ENCODE results near the gene APOLD1. TPM values are rescaled to one million over a fixed set of nuclear protein-coding genes. Genes with fewer than 3 reads are reported as not detected.
"Not testable (repeated sequence)": the region's sequence is repeated elsewhere in the genome, so short reads cannot be mapped to it uniquely, and the experiment has no call there.

APOLD1 gene
- polyA plus RNA-seq, 4 donors = 0.22 to 29.9 (median 4.8) TPM

DNA sequence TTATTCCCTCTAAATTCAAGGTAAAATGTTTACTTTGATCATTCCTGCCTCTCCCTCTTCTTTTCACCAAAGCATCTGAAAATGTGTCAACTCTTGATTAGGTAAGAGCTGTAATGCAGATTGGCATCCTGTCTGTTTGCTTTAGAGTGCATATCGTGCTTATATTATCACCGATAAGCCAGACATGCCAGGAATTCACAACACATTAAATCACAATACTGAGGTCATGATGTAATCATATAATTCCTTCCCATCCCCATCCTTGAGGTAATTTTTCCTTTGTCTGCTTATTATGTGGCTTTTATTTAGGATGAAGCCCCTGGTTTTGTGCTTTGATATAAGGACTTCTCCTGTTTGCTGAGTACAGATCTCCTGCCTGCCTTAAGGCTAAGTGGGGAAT lies 37.8 kb downstream of the APOLD1 start:
- H3K27ac ChIP-seq (ENCODE audit: low read depth in 1 of 3, low read length in 2 of 3) = no peak overlapping the region
- 61 to 76% (median 64%) methylated on average over 2 of the region's 2 CpGs for WGBS, 3 donors
- no peaks in the 10 kb centered on the region for H3K9me3 ChIP-seq (ENCODE audit: control insufficient read depth in 2 of 2, insufficient read depth in 1 of 2, low read depth in 1 of 2, low read length in 1 of 2)
- no peaks in the 10 kb centered on the region for H3K27me3 ChIP-seq (ENCODE audit: control insufficient read depth in 3 of 3, insufficient read depth in 3 of 3, low read length in 3 of 3)
- DNase-seq = no peak
- H3K36me3 ChIP-seq (ENCODE audit: control insufficient read depth in 3 of 3, insufficient read depth in 2 of 3, low read depth in 1 of 3, low read length in 3 of 3) = peaks cover 21 to 39% (median 26%) of the 10 kb centered on the region in 3 donors
- H3K4me3 ChIP-seq (ENCODE audit: low read depth in 1 of 3, low read length in 3 of 3) = no peak overlapping the region
- no peak for FAIRE-seq
- H3K4me1 ChIP-seq (ENCODE audit: control insufficient read depth in 3 of 3, insufficient read depth in 2 of 3, low read depth in 1 of 3, low read length in 2 of 3) = no peaks in the 10 kb centered on the region

GRCh38 chr12:12823811-12824210 lies 38.4 kb downstream of the APOLD1 start:
- Histone ChIP-seq H3K4me1 (ENCODE audit: control insufficient read depth in 3 of 3, insufficient read depth in 2 of 3, low read depth in 1 of 3, low read length in 2 of 3) (no peaks in the 10 kb centered on the region), H3K36me3 (ENCODE audit: control insufficient read depth in 3 of 3, insufficient read depth in 2 of 3, low read depth in 1 of 3, low read length in 3 of 3) (peaks cover 21 to 39% (median 27%) of the 10 kb centered on the region in 3 donors), H3K4me3 (ENCODE audit: low read depth in 1 of 3, low read length in 3 of 3) (no peak overlapping the region), H3K27ac (ENCODE audit: low read depth in 1 of 3, low read length in 2 of 3) (no peak overlapping the region), H3K27me3 (ENCODE audit: control insufficient read depth in 3 of 3, insufficient read depth in 3 of 3, low read length in 3 of 3) (no peaks in the 10 kb centered on the region), H3K9me3 (ENCODE audit: control insufficient read depth in 2 of 2, insufficient read depth in 1 of 2, low read depth in 1 of 2, low read length in 1 of 2) (no peaks in the 10 kb centered on the region)
- FAIRE-seq = no peak
- WGBS, 3 donors = 97 to 98% (median 98%) methylated on average over 5 of the region's 5 CpGs
- no peak for DNase-seq

DNA sequence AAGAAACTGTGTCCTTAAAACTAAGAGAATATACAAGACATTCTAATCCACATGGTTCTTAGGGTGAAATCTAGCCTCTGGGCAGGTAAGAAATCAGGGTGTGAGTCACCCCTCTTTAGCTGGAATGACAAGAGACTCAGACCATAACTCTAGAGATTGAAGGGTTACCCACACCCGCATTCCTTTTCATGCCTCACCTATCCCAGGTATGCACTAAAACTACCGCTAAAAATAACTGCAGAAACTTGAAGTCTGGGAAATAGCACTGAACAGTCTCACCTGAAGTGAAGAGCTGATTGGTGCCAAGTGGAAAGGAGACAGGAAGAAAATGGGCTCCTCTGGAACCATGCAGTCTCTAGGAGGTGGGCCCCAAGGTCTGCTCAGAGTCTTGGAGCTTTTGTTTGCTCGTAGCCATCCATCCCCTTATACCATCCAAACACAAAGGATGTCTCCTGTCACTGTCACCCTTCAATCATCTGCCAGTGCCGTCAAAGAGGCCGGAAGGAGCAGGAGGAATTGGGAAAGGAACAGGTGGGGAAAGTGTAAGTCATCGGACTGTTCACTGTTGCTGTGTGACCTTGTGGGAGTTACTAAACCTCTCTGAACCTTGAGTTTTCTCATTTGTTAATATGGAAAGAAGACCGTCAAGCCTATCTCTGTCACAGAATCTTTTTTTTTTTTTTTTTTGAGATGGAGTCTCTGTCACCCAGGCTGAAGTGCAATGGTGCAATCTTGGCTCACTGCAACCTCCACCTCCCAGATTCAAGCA lies 50.1 kb downstream of the APOLD1 start:
- 63 to 79% (median 67%) methylated on average over 7 of the region's 7 CpGs for WGBS, 3 donors
- Histone ChIP-seq H3K4me1 (ENCODE audit: control insufficient read depth in 3 of 3, insufficient read depth in 2 of 3, low read depth in 1 of 3, low read length in 2 of 3) (peaks cover 5 to 52% (median 7%) of the 10 kb centered on the region in 3 donors), H3K4me3 (ENCODE audit: low read depth in 1 of 3, low read length in 3 of 3) (no peak overlapping the region), H3K27me3 (ENCODE audit: control insufficient read depth in 3 of 3, insufficient read depth in 3 of 3, low read length in 3 of 3) (no peaks in the 10 kb centered on the region), H3K36me3 (ENCODE audit: control insufficient read depth in 3 of 3, insufficient read depth in 2 of 3, low read depth in 1 of 3, low read length in 3 of 3) (peaks cover 6 to 33% (median 6%) of the 10 kb centered on the region in 3 donors), H3K9me3 (ENCODE audit: control insufficient read depth in 2 of 2, insufficient read depth in 1 of 2, low read depth in 1 of 2, low read length in 1 of 2) (no peaks in the 10 kb centered on the region), H3K27ac (ENCODE audit: low read depth in 1 of 3, low read length in 2 of 3) (peak overlapping the region; percentile 46 to 91 (median 89))
- no peak for FAIRE-seq
- peak; percentile 74 to 87 for DNase-seq

- peak; percentile 62 to 86 for DNase-seq
- H3K27me3 ChIP-seq (ENCODE audit: control insufficient read depth in 3 of 3, insufficient read depth in 3 of 3, low read length in 3 of 3) = no peaks in the 10 kb centered on the region
- no peak for FAIRE-seq
- 19 to 65% (median 29%) methylated on average over 6 of the region's 6 CpGs for WGBS, 3 donors
- H3K4me3 ChIP-seq (ENCODE audit: low read depth in 1 of 3, low read length in 3 of 3) = no peak overlapping the region
- H3K27ac ChIP-seq (ENCODE audit: low read depth in 1 of 3, low read length in 2 of 3) = peak overlapping the region; percentile 40 to 89 (median 48)
- peaks cover 3 to 26% (median 6%) of the 10 kb centered on the region in 3 donors for H3K36me3 ChIP-seq (ENCODE audit: control insufficient read depth in 3 of 3, insufficient read depth in 2 of 3, low read depth in 1 of 3, low read length in 3 of 3)
- H3K4me1 ChIP-seq (ENCODE audit: control insufficient read depth in 3 of 3, insufficient read depth in 2 of 3, low read depth in 1 of 3, low read length in 2 of 3) = peaks cover 5 to 52% (median 7%) of the 10 kb centered on the region in 3 donors
- no peaks in the 10 kb centered on the region for H3K9me3 ChIP-seq (ENCODE audit: control insufficient read depth in 2 of 2, insufficient read depth in 1 of 2, low read depth in 1 of 2, low read length in 1 of 2)
Measured at GRCh38 chr12:12836571-12836970, 51.1 kb downstream of the APOLD1 start.

GRCh38 chr12:12837025-12837812 lies 51.8 kb downstream of the APOLD1 start:
- WGBS, 3 donors = 52 to 58% (median 56%) methylated on average over 15 of the region's 15 CpGs
- Histone ChIP-seq H3K9me3 (ENCODE audit: control insufficient read depth in 2 of 2, insufficient read depth in 1 of 2, low read depth in 1 of 2, low read length in 1 of 2) (no peaks in the 10 kb centered on the region), H3K27me3 (ENCODE audit: control insufficient read depth in 3 of 3, insufficient read depth in 3 of 3, low read length in 3 of 3) (no peaks in the 10 kb centered on the region), H3K4me1 (ENCODE audit: control insufficient read depth in 3 of 3, insufficient read depth in 2 of 3, low read depth in 1 of 3, low read length in 2 of 3) (peaks cover 5 to 52% (median 7%) of the 10 kb centered on the region in 3 donors), H3K27ac (ENCODE audit: low read depth in 1 of 3, low read length in 2 of 3) (peak overlapping the region; percentile 61 to 89 (median 87)), H3K36me3 (ENCODE audit: control insufficient read depth in 3 of 3, insufficient read depth in 2 of 3, low read depth in 1 of 3, low read length in 3 of 3) (peaks cover 0 to 20% (median 6%) of the 10 kb centered on the region in 3 donors), H3K4me3 (ENCODE audit: low read depth in 1 of 3, low read length in 3 of 3) (no peak overlapping the region)
- FAIRE-seq = no peak
- peak; percentile 77 to 81 for DNase-seq

DNA sequence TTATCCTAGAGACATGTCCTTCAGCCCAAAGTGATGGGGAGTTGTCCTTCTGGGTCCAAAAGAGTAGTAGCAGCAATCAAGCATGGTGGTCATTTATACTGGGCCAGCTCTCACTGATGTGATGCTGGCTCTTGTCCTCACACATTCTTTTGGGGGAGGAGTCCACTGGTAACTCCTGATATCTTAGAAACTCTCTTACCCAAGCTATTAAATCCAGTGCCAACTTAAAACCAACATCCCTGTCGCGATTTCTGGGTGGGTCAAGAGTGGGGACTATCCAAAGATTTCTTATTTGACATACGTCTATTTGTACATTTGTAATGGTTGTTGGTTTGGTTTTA lies 52.3 kb downstream of the APOLD1 start:
- Histone ChIP-seq H3K36me3 (ENCODE audit: control insufficient read depth in 3 of 3, insufficient read depth in 2 of 3, low read depth in 1 of 3, low read length in 3 of 3) (peaks cover 0 to 15% (median 3%) of the 10 kb centered on the region in 3 donors), H3K27ac (ENCODE audit: low read depth in 1 of 3, low read length in 2 of 3) (peak overlapping the region in 2 of 3 donors; percentile 61 to 87), H3K4me3 (ENCODE audit: low read depth in 1 of 3, low read length in 3 of 3) (no peak overlapping the region), H3K4me1 (ENCODE audit: control insufficient read depth in 3 of 3, insufficient read depth in 2 of 3, low read depth in 1 of 3, low read length in 2 of 3) (peaks cover 5 to 52% (median 7%) of the 10 kb centered on the region in 3 donors), H3K9me3 (ENCODE audit: control insufficient read depth in 2 of 2, insufficient read depth in 1 of 2, low read depth in 1 of 2, low read length in 1 of 2) (no peaks in the 10 kb centered on the region), H3K27me3 (ENCODE audit: control insufficient read depth in 3 of 3, insufficient read depth in 3 of 3, low read length in 3 of 3) (no peaks in the 10 kb centered on the region)
- WGBS, 3 donors = 86 to 99% (median 94%) methylated on average over 3 of the region's 3 CpGs
- DNase-seq (peak in 1 of 2 donors; percentile 8), FAIRE-seq (no peak)

GRCh38 chr12:12839003-12839395 lies 53.5 kb downstream of the APOLD1 start:
- Histone ChIP-seq H3K9me3 (ENCODE audit: control insufficient read depth in 2 of 2, insufficient read depth in 1 of 2, low read depth in 1 of 2, low read length in 1 of 2) (no peaks in the 10 kb centered on the region), H3K27ac (ENCODE audit: low read depth in 1 of 3, low read length in 2 of 3) (no peak overlapping the region), H3K4me3 (ENCODE audit: low read depth in 1 of 3, low read length in 3 of 3) (no peak overlapping the region), H3K27me3 (ENCODE audit: control insufficient read depth in 3 of 3, insufficient read depth in 3 of 3, low read length in 3 of 3) (no peaks in the 10 kb centered on the region), H3K4me1 (ENCODE audit: control insufficient read depth in 3 of 3, insufficient read depth in 2 of 3, low read depth in 1 of 3, low read length in 2 of 3) (peaks cover 5 to 52% (median 7%) of the 10 kb centered on the region in 3 donors), H3K36me3 (ENCODE audit: control insufficient read depth in 3 of 3, insufficient read depth in 2 of 3, low read depth in 1 of 3, low read length in 3 of 3) (peaks cover 0 to 6% (median 0%) of the 10 kb centered on the region in 3 donors)
- no peak for FAIRE-seq
- no peak for DNase-seq
- WGBS, 3 donors = 47 to 80% (median 69%) methylated on average over 1 of the region's 1 CpG

- Histone ChIP-seq H3K27ac (ENCODE audit: low read depth in 1 of 3, low read length in 2 of 3) (peak overlapping the region; percentile 27 to 62 (median 41)), H3K4me1 (ENCODE audit: control insufficient read depth in 3 of 3, insufficient read depth in 2 of 3, low read depth in 1 of 3, low read length in 2 of 3) (peaks cover 5 to 52% (median 7%) of the 10 kb centered on the region in 3 donors)
- not testable (repeated sequence) for H3K27me3 ChIP-seq (ENCODE audit: control insufficient read depth in 3 of 3, insufficient read depth in 3 of 3, low read length in 3 of 3); FAIRE-seq; H3K9me3 ChIP-seq (ENCODE audit: control insufficient read depth in 2 of 2, insufficient read depth in 1 of 2, low read depth in 1 of 2, low read length in 1 of 2); H3K4me3 ChIP-seq (ENCODE audit: low read depth in 1 of 3, low read length in 3 of 3); H3K36me3 ChIP-seq (ENCODE audit: control insufficient read depth in 3 of 3, insufficient read depth in 2 of 3, low read depth in 1 of 3, low read length in 3 of 3); DNase-seq
- 76 to 88% (median 83%) methylated on average over 10 of the region's 10 CpGs for WGBS, 3 donors
Measured at GRCh38 chr12:12839439-12839838, 54.0 kb downstream of the APOLD1 start.

Data from small intestine (tissue), 7 donors.